Upper lobe of left lung (tissue), 6 donors: ENCODE measurements around the gene ABCA13. TPM values are rescaled to one million over a fixed set of nuclear protein-coding genes. Genes with fewer than 3 reads are reported as not detected.

Source experiments
- ATAC-seq, 2 donors: fragments of 200-7000 bp; cut with Tn5 transposase; one replicate each; pipeline ENCODE4 v1.9.1; 2022; ENCODE audit warnings: mild to moderate bottlenecking in 2 of 2, moderate library complexity in 2 of 2; ENCODE audit not compliant: low FRiP score in 2 of 2
- DNase-seq, 2 donors: peaks; one replicate each; pipeline ENCODE4 v3.0.0-alpha.2; 2019 to 2020
- H3K27ac ChIP-seq, 4 donors: fragments of 200-600 bp; sonication (generic); one replicate each; pipeline ENCODE4 v1.5.1; 2016 to 2019
- H3K27me3 ChIP-seq, 4 donors: fragments of 200-600 bp; sonication (generic); one replicate each; pipeline ENCODE4 v1.5.1; 2017 to 2019
- H3K36me3 ChIP-seq, 4 donors: fragments of 200-600 bp; sonication (generic); one replicate each; pipeline ENCODE4 v1.5.1; 2016 to 2019
- H3K4me1 ChIP-seq, 4 donors: fragments of 200-600 bp; sonication (generic); one replicate each; pipeline ENCODE4 v1.5.1; 2018 to 2019
- H3K4me3 ChIP-seq, 4 donors: fragments of 200-600 bp; sonication (generic); one replicate each; pipeline ENCODE4 v1.5.1; 2017 to 2019; ENCODE audit warnings: mild to moderate bottlenecking in 2 of 4, moderate library complexity in 1 of 4
- H3K9me3 ChIP-seq, 4 donors: fragments of 200-600 bp; sonication (generic); one replicate each; pipeline ENCODE4 v1.5.1; 2018 to 2019
- EP300 ChIP-seq, 4 donors: sonication (generic); formaldehyde crosslinking; IDR thresholded peaks; one replicate each; pipeline ENCODE4 v1.5.1; 2017; ENCODE audit warnings: antibody characterized with exemption in 4 of 4, control low read depth in 2 of 4
- POLR2A ChIP-seq, 4 donors: fragments of 450-650 bp; IDR thresholded peaks; one replicate each; pipeline ENCODE4 v1.5.1; 2016 to 2017; ENCODE audit warnings: antibody characterized with exemption in 4 of 4, mild to moderate bottlenecking in 2 of 4
- POLR2AphosphoS5 ChIP-seq, 2 donors: sonication (generic); formaldehyde crosslinking; IDR thresholded peaks; one replicate each; pipeline ENCODE4 v1.5.1; 2017; ENCODE audit warnings: antibody characterized with exemption in 2 of 2
- WGBS, 2 donors: methylation state at CpG; one replicate each; pipeline ENCODE4 v1.1.5; 2017 to 2018; 5-methylcytosine and 5-hydroxymethylcytosine counted together
- total RNA-seq, 6 donors: library from RNA; depleted of rRNA in 4 of 6; stranded (reverse); fragments of >200 nt in 4 of 6; gene quantifications; one replicate each; pipeline versions ENCODE4 v1.1.0 to v1.2.1, GENCODE V29; 2016 to 2021
- TF ChIP-seq, protein P1 (sequence below), 6 experiments: fragments of 450-650 bp in 4 of 6; fragments of 200-600 bp in 2 of 6; sonication (generic) in 2 of 6; IDR thresholded peaks; one replicate each; pipeline ENCODE4 v1.5.1; 2016 to 2019; ENCODE audit warnings: antibody characterized with exemption in 6 of 6
- donor health status: DM: no; HTN: no; CAD: no; lungs with moderate emphysema.
- donor health status: DM: no; HTN: yes; CAD: no; lungs with severe emphysema.

The ABCA13 gene
- total RNA-seq, 6 donors from 2014 or later: 0.49 to 27.7 (median 7.1) TPM

DNA sequence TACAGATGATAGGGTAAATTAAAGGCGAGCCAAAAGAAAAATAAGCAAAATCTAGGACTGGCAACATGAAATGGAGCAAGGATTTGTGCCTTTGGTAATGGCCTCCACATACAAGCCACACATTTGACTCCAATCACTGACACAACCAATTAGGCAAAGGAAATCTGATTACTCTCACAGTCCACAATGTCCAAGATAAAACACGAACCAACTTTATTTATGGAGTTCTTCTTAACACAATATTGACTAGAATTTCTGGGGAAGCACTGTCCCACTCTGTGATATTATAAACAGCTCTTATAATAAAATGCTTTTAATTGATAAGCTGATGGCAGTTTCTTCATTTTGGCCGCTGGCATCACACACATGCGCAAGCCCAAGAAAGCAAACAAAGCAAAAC, 334.2 kb downstream of the ABCA13 start:
- ATAC-seq (no peak), DNase-seq (no peak)
- Histone ChIP-seq H3K27ac (no peak overlapping the region), H3K27me3 (no peaks in the 10 kb centered on the region), H3K4me3 (no peak overlapping the region), H3K36me3 (no peaks in the 10 kb centered on the region), H3K9me3 (no peaks in the 10 kb centered on the region), H3K4me1 (no peaks in the 10 kb centered on the region)
- no peak for TF ChIP-seq POLR2AphosphoS5 (IDR thresholded peaks at IDR 0.05)
- no peak for TF ChIP-seq EP300 (IDR thresholded peaks at IDR 0.05)
- TF ChIP-seq, protein P1, sequence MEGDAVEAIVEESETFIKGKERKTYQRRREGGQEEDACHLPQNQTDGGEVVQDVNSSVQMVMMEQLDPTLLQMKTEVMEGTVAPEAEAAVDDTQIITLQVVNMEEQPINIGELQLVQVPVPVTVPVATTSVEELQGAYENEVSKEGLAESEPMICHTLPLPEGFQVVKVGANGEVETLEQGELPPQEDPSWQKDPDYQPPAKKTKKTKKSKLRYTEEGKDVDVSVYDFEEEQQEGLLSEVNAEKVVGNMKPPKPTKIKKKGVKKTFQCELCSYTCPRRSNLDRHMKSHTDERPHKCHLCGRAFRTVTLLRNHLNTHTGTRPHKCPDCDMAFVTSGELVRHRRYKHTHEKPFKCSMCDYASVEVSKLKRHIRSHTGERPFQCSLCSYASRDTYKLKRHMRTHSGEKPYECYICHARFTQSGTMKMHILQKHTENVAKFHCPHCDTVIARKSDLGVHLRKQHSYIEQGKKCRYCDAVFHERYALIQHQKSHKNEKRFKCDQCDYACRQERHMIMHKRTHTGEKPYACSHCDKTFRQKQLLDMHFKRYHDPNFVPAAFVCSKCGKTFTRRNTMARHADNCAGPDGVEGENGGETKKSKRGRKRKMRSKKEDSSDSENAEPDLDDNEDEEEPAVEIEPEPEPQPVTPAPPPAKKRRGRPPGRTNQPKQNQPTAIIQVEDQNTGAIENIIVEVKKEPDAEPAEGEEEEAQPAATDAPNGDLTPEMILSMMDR (IDR thresholded peaks at IDR 0.05): no peak
- no peak for TF ChIP-seq POLR2A (IDR thresholded peaks at IDR 0.05)
- 83 to 89% methylated on average over 4 of the region's 4 CpGs for whole genome bisulfite sequencing, 2 donors

DNA sequence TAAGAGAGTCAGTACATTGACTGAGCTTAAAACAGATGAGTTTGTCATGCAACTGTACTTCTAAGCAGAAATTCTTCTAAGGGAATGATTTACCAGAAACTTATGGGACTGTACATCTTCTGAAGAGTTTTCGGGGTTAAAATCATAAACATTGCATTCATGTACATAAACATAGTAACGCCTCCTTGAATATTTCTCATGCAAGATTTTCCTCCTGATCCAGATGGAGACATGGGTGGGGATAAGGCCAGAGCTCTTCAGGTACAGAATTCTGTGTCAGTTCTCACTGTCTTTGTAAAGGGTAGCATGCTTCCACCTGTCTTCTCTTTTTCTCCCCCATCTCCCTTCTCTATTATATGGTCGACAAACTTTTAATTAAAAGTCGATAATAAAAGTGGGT, 335.3 kb downstream of the ABCA13 start:
- Histone ChIP-seq H3K36me3 (no peaks in the 10 kb centered on the region), H3K27me3 (no peaks in the 10 kb centered on the region), H3K27ac (no peak overlapping the region), H3K9me3 (no peaks in the 10 kb centered on the region), H3K4me1 (no peaks in the 10 kb centered on the region), H3K4me3 (no peak overlapping the region)
- no peak for DNase-seq
- TF ChIP-seq EP300 (IDR thresholded peaks at IDR 0.05) (no peak), POLR2A (IDR thresholded peaks at IDR 0.05) (no peak), POLR2AphosphoS5 (IDR thresholded peaks at IDR 0.05) (no peak)
- TF ChIP-seq, protein P1 (IDR thresholded peaks at IDR 0.05): no peak
- ATAC-seq: no peak
- WGBS, 2 donors: 81 to 90% methylated on average over 4 of the region's 4 CpGs

DNA sequence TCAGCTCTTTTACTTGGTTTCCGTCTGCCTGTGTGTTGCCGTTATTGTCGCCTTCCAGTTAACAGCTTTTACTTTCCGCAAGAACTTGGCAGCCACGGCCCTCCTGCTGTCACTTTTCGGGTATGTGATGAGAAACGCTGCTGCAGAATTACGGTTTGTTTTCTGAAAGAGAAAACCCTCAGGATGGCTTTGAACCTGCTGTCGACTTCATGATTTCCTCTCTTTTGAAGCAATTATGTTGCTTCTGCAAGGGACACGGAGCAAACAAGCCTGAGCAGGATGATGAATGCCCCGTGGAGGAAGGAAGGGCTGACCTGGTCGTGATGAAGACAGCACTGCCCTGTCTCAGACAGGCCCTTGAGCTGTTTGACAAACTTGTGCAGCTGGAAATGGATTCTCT, 339.8 kb downstream of the ABCA13 start:
- ATAC-seq (no peak), DNase-seq (no peak)

DNA sequence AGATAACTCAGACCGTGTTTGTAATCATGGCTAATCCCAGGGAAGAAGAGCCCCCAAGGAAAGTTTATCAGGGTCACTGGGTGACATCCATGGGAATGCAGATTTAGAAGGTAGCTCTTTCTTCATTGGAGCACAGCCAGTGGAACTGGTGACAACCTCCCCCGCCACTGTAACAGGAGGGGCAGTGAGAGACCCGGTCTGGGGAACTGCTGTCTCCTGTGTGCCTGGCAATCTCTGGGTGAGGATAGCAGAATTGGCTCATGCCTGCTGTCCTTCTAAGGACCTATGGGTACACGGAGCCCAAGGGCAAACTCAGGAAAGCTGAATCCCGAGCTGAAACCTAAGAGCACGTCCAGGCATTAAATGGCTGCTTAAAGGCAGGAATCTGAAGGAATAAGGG, 341.6 kb downstream of the ABCA13 start:
- Histone ChIP-seq H3K27me3 (no peaks in the 10 kb centered on the region), H3K4me3 (no peak overlapping the region), H3K36me3 (no peaks in the 10 kb centered on the region), H3K4me1 (no peaks in the 10 kb centered on the region), H3K27ac (no peak overlapping the region), H3K9me3 (no peaks in the 10 kb centered on the region)
- no peak for DNase-seq
- no peak for ATAC-seq
- 53 to 66% methylated on average over 4 to 6 of the region's 6 CpGs for WGBS, 2 donors
- TF ChIP-seq POLR2AphosphoS5 (IDR thresholded peaks at IDR 0.05): no peak
- TF ChIP-seq EP300 (IDR thresholded peaks at IDR 0.05): no peak
- TF ChIP-seq, protein P1 (IDR thresholded peaks at IDR 0.05): no peak
- no peak for TF ChIP-seq POLR2A (IDR thresholded peaks at IDR 0.05)

More for the DNA sequence above, 339.8 kb downstream of the ABCA13 start:
- no peaks in the 10 kb centered on the region for H3K4me1 ChIP-seq
- no peaks in the 10 kb centered on the region for H3K36me3 ChIP-seq
- TF ChIP-seq EP300 (IDR thresholded peaks at IDR 0.05) (no peak), POLR2A (IDR thresholded peaks at IDR 0.05) (no peak), POLR2AphosphoS5 (IDR thresholded peaks at IDR 0.05) (no peak)
- TF ChIP-seq, protein P1 (IDR thresholded peaks at IDR 0.05): no peak
- no peak overlapping the region for H3K4me3 ChIP-seq
- no peaks in the 10 kb centered on the region for H3K27me3 ChIP-seq
- H3K9me3 ChIP-seq: no peaks in the 10 kb centered on the region
- no peak overlapping the region for H3K27ac ChIP-seq
- 25 to 31% methylated on average over 12 of the region's 12 CpGs for WGBS, 2 donors

DNA sequence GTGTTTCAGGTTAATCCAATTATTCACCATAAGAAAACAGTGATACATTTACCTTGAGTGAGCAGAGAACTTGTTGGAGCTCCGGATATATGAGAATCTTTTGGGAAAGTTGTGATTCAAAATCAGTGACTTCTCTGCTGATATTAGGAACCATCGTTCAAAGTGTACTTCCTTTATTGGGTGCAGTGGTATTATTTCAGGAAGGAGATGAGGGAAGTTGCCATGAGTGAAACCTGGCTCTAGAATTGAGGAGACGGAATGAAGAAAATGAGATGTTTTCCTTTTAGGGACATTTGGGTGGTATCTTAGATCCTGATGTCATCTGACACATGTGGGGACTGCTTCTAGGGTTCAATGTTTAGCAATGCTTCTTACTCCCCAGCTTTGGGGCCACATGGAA, 343.9 kb downstream of the ABCA13 start:
- 65 to 85% methylated on average over 3 of the region's 3 CpGs for WGBS, 2 donors
- TF ChIP-seq EP300 (IDR thresholded peaks at IDR 0.05) (no peak), POLR2A (IDR thresholded peaks at IDR 0.05) (no peak), POLR2AphosphoS5 (IDR thresholded peaks at IDR 0.05) (no peak)
- TF ChIP-seq, protein P1 (IDR thresholded peaks at IDR 0.05): no peak
- ATAC-seq: no peak

More for the DNA sequence above, 343.9 kb downstream of the ABCA13 start:
- Histone ChIP-seq H3K9me3 (no peaks in the 10 kb centered on the region), H3K27me3 (no peaks in the 10 kb centered on the region), H3K4me1 (no peaks in the 10 kb centered on the region), H3K4me3 (no peak overlapping the region), H3K27ac (no peak overlapping the region), H3K36me3 (no peaks in the 10 kb centered on the region)
- no peak for DNase-seq
